ENCODE results near the gene APBB1IP. TPM values are rescaled to one million over a fixed set of nuclear protein-coding genes. Genes with fewer than 3 reads are reported as not detected.

APBB1IP gene
- total and polyA plus RNA-seq, 5 donors, result 2.8 to 8.4 (median 6.7) TPM

GRCh38 chr10:26417136-26417535, 21.0 kb upstream of the APBB1IP start:
- H3K4me3 ChIP-seq (ENCODE audit: low read length), result no peak overlapping the region
- WGBS, result 58% methylated on average over 3 of the region's 3 CpGs
- no peaks in the 10 kb centered on the region for H3K27me3 ChIP-seq (ENCODE audit: control insufficient read depth, insufficient read depth)
- no peak overlapping the region for H3K27ac ChIP-seq (ENCODE audit: low read length)
- H3K9me3 ChIP-seq (ENCODE audit: control insufficient read depth, low read length), result no peaks in the 10 kb centered on the region
- DNase-seq (no peak), ATAC-seq (no peak)
- intact Hi-C loops (cut with DNase I), result no loop called here
- H3K4me1 ChIP-seq (ENCODE audit: control insufficient read depth, insufficient read depth, low read length), result no peaks in the 10 kb centered on the region

GRCh38 chr10:26422977-26423376, 15.2 kb upstream of the APBB1IP start:
- Histone ChIP-seq H3K4me1 (ENCODE audit: control insufficient read depth, insufficient read depth, low read length) (no peaks in the 10 kb centered on the region), H3K4me3 (ENCODE audit: low read length) (no peak overlapping the region), H3K9me3 (ENCODE audit: control insufficient read depth, low read length) (no peaks in the 10 kb centered on the region), H3K27ac (ENCODE audit: low read length) (no peak overlapping the region), H3K27me3 (ENCODE audit: control insufficient read depth, insufficient read depth) (no peaks in the 10 kb centered on the region)
- DNase-seq (no peak), ATAC-seq (no peak)
- intact Hi-C loops (cut with DNase I), result no loop called here
- 82% methylated on average over 3 of the region's 3 CpGs for WGBS

- intact Hi-C loops (cut with DNase I), result no loop called here
- no peaks in the 10 kb centered on the region for H3K27me3 ChIP-seq (ENCODE audit: control insufficient read depth, insufficient read depth)
- H3K4me3 ChIP-seq (ENCODE audit: low read length), result no peak overlapping the region
- WGBS, result 83% methylated on average over 3 of the region's 3 CpGs
- no peaks in the 10 kb centered on the region for H3K4me1 ChIP-seq (ENCODE audit: control insufficient read depth, insufficient read depth, low read length)
- no peak overlapping the region for H3K27ac ChIP-seq (ENCODE audit: low read length)
- no peak for DNase-seq
- ATAC-seq, result no peak
- no peaks in the 10 kb centered on the region for H3K9me3 ChIP-seq (ENCODE audit: control insufficient read depth, low read length)
Observed at GRCh38 chr10:26423722-26424121, 14.4 kb upstream of the APBB1IP start.

- Histone ChIP-seq H3K4me3 (ENCODE audit: low read length) (no peak overlapping the region), H3K9me3 (ENCODE audit: control insufficient read depth, low read length) (no peaks in the 10 kb centered on the region), H3K27me3 (ENCODE audit: control insufficient read depth, insufficient read depth) (no peaks in the 10 kb centered on the region), H3K4me1 (ENCODE audit: control insufficient read depth, insufficient read depth, low read length) (no peaks in the 10 kb centered on the region), H3K27ac (ENCODE audit: low read length) (no peak overlapping the region)
- WGBS, result 58% methylated on average over 4 of the region's 4 CpGs
- ATAC-seq, result no peak
- intact Hi-C loops (cut with DNase I), result no loop called here
- DNase-seq, result no peak
Observed at GRCh38 chr10:26430641-26431163, 7.4 kb upstream of the APBB1IP start.

GRCh38 chr10:26432938-26433337, 5.2 kb upstream of the APBB1IP start:
- intact Hi-C loops (cut with DNase I), result no loop called here
- Histone ChIP-seq H3K27ac (ENCODE audit: low read length) (no peak overlapping the region), H3K27me3 (ENCODE audit: control insufficient read depth, insufficient read depth) (no peaks in the 10 kb centered on the region), H3K9me3 (ENCODE audit: control insufficient read depth, low read length) (no peaks in the 10 kb centered on the region), H3K4me3 (ENCODE audit: low read length) (no peak overlapping the region), H3K4me1 (ENCODE audit: control insufficient read depth, insufficient read depth, low read length) (no peaks in the 10 kb centered on the region)
- WGBS, result 88% methylated on average over 1 of the region's 1 CpG
- ATAC-seq (peak in 1 of 2 donors; percentile 11), DNase-seq (no peak)

- WGBS, result 96% methylated on average over 1 of the region's 1 CpG
- Histone ChIP-seq H3K27ac (ENCODE audit: low read length) (no peak overlapping the region), H3K9me3 (ENCODE audit: control insufficient read depth, low read length) (no peaks in the 10 kb centered on the region), H3K4me3 (ENCODE audit: low read length) (no peak overlapping the region), H3K27me3 (ENCODE audit: control insufficient read depth, insufficient read depth) (no peaks in the 10 kb centered on the region), H3K4me1 (ENCODE audit: control insufficient read depth, insufficient read depth, low read length) (no peaks in the 10 kb centered on the region)
- intact Hi-C loops (cut with DNase I), result no loop called here
- no peak for ATAC-seq
- DNase-seq, result no peak
Observed at GRCh38 chr10:26435852-26436251, 2.3 kb upstream of the APBB1IP start.

- no peak for DNase-seq
- Histone ChIP-seq H3K4me3 (ENCODE audit: low read length) (no peak overlapping the region), H3K27me3 (ENCODE audit: control insufficient read depth, insufficient read depth) (no peaks in the 10 kb centered on the region), H3K4me1 (ENCODE audit: control insufficient read depth, insufficient read depth, low read length) (no peaks in the 10 kb centered on the region), H3K9me3 (ENCODE audit: control insufficient read depth, low read length) (no peaks in the 10 kb centered on the region), H3K27ac (ENCODE audit: low read length) (no peak overlapping the region)
- ATAC-seq, result no peak
- WGBS, result 55% methylated on average over 2 of the region's 2 CpGs
- intact Hi-C loops (cut with DNase I), result no loop called here
Observed at GRCh38 chr10:26436848-26437247, 1.3 kb upstream of the APBB1IP start.

- 3% methylated on average over 59 of the region's 59 CpGs for WGBS
- Histone ChIP-seq H3K9me3 (ENCODE audit: control insufficient read depth, low read length) (no peaks in the 10 kb centered on the region), H3K4me1 (ENCODE audit: control insufficient read depth, insufficient read depth, low read length) (no peaks in the 10 kb centered on the region), H3K27ac (ENCODE audit: low read length) (peak overlapping the region; percentile 76), H3K4me3 (ENCODE audit: low read length) (peak overlapping the region; percentile 69), H3K27me3 (ENCODE audit: control insufficient read depth, insufficient read depth) (no peaks in the 10 kb centered on the region)
- peak; percentile 73 to 87 for ATAC-seq
- DNase-seq, result peak; percentile 42 to 78 (median 78)
- intact Hi-C loops (cut with DNase I), result no loop called here
Observed at GRCh38 chr10:26438534-26439341, 597 bp downstream of the APBB1IP start.

GRCh38 chr10:26439406-26440087, 1.4 kb downstream of the APBB1IP start:
- no peak for DNase-seq
- 71% methylated on average over 14 of the region's 14 CpGs for WGBS
- no peaks in the 10 kb centered on the region for H3K4me1 ChIP-seq (ENCODE audit: control insufficient read depth, insufficient read depth, low read length)
- no peaks in the 10 kb centered on the region for H3K9me3 ChIP-seq (ENCODE audit: control insufficient read depth, low read length)
- H3K4me3 ChIP-seq (ENCODE audit: low read length), result peak overlapping the region; percentile 69
- no peaks in the 10 kb centered on the region for H3K27me3 ChIP-seq (ENCODE audit: control insufficient read depth, insufficient read depth)
- no peak overlapping the region for H3K27ac ChIP-seq (ENCODE audit: low read length)
- no peak for ATAC-seq
- intact Hi-C loops (cut with DNase I), result no loop called here

GRCh38 chr10:26440088-26440470, 1.9 kb downstream of the APBB1IP start:
- no peak for ATAC-seq
- no peak for DNase-seq
- 17% methylated on average over 1 of the region's 1 CpG for WGBS
- Histone ChIP-seq H3K27ac (ENCODE audit: low read length) (no peak overlapping the region), H3K9me3 (ENCODE audit: control insufficient read depth, low read length) (no peaks in the 10 kb centered on the region), H3K27me3 (ENCODE audit: control insufficient read depth, insufficient read depth) (no peaks in the 10 kb centered on the region), H3K4me1 (ENCODE audit: control insufficient read depth, insufficient read depth, low read length) (no peaks in the 10 kb centered on the region), H3K4me3 (ENCODE audit: low read length) (peak overlapping the region; percentile 69)
- intact Hi-C loops (cut with DNase I), result no loop called here

- Histone ChIP-seq H3K27me3 (ENCODE audit: control insufficient read depth, insufficient read depth) (no peaks in the 10 kb centered on the region), H3K27ac (ENCODE audit: low read length) (peak overlapping the region; percentile 49), H3K4me3 (ENCODE audit: low read length) (no peak overlapping the region), H3K9me3 (ENCODE audit: control insufficient read depth, low read length) (no peaks in the 10 kb centered on the region), H3K4me1 (ENCODE audit: control insufficient read depth, insufficient read depth, low read length) (no peaks in the 10 kb centered on the region)
- intact Hi-C loops (cut with DNase I), result no loop called here
- DNase-seq (no peak), ATAC-seq (no peak)
- 76% methylated on average over 7 of the region's 7 CpGs for WGBS
Observed at GRCh38 chr10:26441491-26442214, 3.5 kb downstream of the APBB1IP start.

Data from right cardiac atrium (tissue), 5 donors.